HG03066 (cell line): ENCODE results near the gene ATXN7.

Experiments
- ATAC-seq: cut with Tn5 transposase; IDR thresholded peaks from one replicate; pipeline ENCODE4 v1.9.1; 2021; ENCODE audit warnings: low read depth; ENCODE audit not compliant: unreplicated experiment

ATXN7 gene

DNA sequence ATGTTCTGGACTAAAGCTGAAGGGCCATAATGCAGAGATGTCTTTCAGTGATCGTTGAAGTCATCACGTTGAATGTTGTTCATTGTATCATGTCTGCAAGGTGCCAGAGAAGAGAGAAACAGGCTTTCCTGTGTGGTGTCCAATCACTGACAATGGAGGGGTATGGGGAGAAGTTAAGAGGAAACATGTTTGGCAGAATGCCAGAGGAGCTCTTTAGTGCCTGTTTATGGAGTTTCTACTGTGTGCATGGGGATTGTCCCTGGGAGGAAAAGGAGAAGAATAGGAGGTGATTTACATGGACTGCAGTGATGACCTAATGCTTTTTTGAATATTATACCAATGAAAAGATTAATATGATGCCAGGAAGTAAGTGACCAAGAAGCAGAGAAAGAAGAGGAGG lies 36.8 kb downstream of the ATXN7 start:
- ATAC-seq: no peak

DNA sequence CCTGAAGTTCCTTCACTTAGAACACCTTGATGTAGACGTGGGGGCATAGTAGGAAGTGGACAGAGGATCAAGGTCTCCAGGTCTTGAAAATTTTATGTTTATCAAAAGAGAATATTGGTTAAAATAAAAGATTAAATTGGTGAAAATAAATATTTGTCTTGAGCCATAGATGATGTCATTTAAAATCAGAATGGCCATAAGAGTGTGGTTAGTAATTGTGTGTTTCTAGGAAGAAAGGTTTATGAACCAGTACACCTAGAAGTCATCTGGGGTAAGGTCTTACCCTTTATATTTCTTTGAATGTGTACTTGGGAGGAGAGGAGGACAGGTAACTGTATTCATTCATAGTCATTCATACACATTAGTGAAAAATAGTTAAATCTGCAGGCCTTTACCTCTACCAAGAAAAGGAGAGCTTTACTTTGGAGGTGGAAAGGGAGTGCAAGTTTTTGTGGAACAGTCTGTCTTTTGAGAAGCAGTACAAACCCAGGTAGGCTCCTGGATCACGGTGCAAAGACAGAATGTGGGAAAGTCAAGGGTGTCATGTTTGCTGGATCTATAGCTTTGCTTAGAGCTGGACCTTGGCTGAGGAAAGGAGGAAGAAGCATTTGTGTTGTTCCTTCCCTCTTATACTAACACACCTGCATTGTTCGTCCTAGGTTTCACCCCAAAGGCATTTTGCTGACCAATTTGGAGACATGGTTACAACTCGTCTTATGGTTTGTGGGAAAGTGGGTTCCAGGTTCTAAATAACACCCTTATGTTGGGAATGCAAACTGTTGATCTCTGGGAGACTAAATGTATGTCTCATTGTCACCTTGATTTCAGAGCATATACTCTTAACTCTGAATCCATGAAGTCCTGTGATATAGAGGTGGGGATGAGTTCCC lies 42.3 kb downstream of the ATXN7 start:
- ATAC-seq: no peak

DNA sequence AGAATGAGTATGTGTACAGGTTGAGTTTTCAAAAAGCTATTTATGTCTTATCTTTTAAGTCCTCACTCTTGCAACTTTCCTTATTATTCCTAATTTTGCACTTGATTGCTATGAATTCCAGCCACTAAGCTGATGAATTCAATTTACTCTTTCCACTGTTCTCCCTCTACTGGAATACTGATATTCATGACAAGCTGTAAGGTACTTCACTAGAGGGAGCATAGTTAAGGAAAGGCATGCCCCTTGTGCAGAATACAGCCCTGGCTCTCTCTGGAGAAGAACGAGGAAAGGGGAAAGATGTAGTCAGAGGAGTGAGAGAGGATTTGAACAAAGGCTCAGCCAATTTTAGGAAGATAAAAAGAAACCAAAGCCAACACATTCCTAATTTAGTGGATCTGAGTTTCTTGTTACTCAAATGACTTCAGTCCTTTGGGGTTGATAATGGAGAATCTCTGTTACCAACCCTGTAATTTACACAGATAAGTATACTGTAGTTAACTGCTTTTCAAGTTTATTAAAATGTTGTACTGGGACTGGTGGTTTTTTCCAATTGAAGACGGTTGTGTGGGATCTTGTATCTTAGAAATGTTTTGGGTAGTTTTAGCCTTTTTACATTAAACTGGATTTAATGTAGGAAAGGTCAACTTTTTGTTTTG lies 44.5 kb downstream of the ATXN7 start:
- ATAC-seq: no peak

DNA sequence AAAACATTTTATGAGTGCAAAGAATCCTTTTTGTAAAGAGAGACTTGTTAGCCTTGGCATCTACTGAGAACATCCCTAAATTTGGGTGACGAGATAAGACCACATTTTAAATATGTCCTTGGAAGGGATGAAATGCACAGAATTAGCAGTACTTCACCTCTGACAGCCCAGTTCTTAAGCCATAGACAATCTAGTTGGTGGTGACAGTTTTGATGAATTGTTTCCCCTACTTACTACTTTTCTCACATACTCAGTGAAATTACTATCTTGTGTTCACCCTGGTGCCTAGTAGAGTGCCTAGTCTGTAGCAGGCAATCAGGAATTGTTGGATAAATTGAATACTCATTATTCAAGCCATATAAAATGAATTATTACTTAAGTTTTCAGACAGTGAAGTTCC lies 45.1 kb downstream of the ATXN7 start:
- no peak for ATAC-seq

DNA sequence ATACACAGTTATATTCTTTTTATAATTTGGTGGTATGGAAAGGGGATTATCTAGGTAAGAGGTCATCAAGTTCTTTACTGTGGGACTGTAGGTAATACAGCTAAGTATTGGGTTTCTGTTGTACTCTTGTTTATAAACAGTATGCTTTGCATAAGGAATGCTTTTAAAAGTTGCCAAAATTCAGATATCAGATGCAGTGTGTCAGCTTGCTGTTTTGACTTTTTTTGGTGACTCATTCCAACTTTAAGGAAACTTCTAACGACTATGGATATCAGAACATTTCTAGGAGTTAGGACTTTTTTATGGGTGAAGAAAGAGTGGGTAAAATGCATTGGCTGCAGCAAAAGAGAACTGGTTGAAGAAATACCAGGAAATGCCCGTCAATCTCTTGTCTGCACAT lies 45.8 kb downstream of the ATXN7 start:
- no peak for ATAC-seq

DNA sequence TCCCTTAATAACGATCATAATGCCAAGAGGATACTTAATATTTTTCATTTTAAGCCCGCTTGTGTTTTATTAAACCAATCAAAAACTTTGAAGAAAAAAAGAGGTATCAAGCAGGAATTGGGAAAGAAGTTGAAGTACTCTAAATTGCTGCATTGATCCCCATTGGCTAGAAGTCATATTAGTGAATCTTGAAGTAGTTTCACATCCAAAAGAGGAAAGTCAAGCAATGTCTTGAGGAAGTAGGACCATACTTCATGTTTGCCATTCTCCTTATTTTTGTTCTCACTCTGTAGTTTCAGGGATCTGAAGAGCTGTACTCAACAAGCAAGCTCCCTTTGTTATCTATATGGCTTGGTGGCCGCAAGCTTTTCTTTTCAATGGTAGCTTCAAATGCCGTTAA lies 46.3 kb downstream of the ATXN7 start:
- ATAC-seq: no peak

DNA sequence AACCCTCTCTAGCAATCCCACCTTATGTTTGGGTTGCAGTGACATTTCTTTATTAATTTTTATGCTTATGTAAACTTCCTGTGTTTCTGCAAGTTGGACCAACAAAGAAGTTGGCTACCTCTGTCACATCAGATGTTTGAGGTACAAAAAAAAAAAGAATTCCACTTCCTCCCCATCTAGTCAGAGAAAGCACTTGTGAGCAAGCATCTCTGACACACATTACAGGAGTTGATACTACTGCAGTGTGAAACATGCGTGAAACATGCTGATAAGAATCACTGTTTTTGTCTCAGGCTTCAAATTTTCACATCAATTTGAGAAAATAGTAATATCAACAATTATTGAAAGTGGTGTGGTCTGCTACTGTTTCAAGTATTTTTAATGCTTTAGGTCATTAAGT lies 47.2 kb downstream of the ATXN7 start:
- no peak for ATAC-seq

DNA sequence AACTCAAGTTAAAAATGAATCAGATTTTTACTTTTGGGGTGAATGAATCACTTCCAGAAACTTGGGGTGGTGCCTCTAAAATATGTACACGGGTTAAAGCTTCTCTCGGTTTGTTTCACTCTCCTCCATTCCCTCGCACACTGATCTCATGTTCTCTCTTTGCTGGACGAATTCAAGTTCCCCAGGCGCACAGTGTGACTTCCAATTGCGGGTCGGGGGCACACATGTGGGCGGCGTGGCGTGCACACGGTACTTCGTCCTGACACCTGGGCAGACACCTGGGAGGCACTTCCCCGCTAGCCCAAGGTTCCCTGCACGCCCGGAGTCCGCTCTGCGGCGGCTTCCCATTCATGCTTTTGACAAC lies 47.8 kb downstream of the ATXN7 start:
- peak; percentile 22 for ATAC-seq

DNA sequence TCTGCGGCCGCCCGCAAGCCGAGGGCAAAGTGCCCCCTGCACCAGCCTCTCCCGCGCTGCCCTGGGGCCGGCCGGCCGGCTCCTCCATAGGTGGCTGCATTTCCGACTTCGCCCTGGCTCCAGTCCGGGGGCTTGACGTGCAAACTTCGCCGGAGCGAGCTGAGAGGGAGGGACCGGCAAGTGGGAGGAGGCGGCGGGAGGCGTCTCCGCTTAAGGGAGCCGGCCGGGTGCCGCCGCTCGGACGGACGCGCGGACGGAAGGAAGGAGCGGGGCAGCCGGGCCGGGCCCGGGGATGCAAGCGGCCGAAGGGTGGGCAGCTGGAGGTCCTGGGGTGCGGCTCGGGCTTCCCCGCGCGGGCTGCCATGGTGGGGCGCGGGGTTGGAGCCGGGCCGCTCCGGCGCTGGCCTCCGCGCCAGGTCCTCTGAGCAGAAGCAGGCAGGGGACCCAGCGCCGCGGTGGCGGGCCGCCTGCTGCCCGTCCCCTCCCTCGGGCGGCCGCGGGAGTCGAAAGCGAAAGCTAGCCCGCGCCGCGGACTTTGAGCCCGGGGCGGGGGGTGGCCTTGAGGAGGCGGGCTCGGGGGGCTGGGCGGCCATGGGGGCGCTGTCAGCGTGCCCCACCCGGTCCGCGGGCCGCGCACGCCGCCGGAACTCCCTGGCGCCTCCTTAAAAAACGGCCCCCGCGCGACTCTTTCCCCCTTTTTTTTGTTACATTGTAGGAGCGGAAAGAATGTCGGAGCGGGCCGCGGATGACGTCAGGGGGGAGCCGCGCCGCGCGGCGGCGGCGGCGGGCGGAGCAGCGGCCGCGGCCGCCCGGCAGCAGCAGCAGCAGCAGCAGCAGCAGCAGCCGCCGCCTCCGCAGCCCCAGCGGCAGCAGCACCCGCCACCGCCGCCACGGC lies 48.5 kb downstream of the ATXN7 start, which contains the start of gene SCAANT1:
SCAANT1 (minus strand) TSS at position 511 of the 895 bp plus-strand sequence.
- peak; percentile 73 for ATAC-seq

DNA sequence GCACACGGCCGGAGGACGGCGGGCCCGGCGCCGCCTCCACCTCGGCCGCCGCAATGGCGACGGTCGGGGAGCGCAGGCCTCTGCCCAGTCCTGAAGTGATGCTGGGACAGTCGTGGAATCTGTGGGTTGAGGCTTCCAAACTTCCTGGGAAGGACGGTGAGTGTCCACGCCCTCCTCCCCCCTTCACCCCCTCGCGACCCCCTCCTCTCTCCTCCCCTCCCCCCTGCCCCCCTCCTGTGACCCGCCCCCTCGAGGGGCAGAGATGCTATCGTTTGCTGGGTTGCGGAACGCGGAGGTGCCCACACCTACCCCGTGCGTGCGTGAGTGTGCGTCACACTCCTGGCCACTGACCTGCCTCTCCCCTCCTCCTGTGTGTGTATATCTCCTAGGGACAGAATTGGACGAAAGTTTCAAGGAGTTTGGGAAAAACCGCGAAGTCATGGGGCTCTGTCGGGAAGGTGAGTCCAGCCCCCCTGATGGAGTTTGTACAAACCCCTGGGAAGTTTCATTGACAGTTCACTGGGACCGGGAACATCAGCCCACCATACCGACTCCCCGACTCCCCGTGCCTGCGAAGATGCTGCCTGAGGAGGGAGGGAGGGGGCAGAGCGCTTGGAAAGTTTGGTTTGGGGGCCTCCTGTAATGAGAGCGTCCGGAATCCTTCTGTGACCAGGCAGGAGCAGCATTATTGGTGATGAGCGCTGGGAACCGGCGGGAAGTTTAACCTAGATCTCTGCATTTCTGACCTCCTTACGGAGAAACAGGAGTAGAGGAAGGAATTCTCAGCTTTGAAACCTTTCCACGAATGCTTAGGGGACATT lies 49.3 kb downstream of the ATXN7 start:
- ATAC-seq: peak; percentile 13

DNA sequence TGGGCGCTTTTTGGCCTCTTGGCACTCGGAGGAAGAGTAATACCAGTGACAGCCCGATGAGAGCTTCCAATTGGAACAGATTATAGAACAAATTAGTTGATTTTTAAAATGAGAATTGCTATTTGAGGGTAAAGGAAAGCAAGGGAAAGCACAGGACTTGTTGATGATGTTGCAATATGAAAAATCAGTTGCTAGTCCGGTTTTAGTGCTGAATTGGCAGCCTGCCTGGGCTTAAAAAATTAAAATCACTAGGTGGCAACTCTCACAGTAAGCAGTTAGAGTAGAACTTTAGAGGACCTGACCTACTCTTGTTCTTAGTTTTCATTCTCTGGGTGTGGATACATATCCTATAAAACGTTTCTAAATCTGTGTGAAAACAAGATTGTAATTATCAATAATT lies 50.6 kb downstream of the ATXN7 start:
- no peak for ATAC-seq

DNA sequence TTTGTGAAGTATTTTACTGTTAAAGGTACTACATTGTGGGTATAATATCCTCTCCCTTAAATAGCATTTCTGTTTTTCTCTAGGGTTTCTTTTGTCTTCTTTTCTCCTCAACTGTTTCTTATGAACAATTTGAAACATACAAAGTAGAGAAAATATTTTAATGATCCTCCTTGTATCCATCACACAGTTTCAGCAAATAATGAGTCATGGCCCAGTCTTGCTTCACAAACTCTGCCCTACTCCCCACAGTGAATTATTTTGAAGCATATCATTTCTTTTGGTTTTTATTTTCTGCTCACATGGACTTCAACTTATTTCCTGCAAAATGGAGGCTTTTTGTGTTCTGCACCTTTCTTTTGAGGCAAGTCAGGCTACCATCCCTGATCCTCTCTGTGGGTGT lies 54.7 kb downstream of the ATXN7 start:
- no peak for ATAC-seq

DNA sequence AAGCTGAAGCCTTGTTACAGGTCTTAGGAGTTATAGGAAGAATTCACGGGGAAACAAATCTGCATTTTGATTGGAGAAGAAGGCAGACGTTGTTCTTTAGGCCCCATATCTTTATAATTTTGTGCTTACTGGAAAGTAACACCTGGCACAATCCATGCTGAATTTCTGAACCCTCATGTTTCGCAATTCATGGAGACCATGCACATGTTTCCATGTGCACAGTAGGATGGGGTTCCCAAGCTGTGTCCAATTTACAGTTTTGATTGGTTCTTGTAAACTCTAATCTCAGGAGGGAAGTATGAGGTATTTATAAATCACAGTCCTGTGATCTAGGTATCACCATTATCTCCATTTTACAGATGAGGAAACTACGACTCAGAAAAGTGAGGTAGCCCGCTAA lies 56.3 kb downstream of the ATXN7 start:
- no peak for ATAC-seq

DNA sequence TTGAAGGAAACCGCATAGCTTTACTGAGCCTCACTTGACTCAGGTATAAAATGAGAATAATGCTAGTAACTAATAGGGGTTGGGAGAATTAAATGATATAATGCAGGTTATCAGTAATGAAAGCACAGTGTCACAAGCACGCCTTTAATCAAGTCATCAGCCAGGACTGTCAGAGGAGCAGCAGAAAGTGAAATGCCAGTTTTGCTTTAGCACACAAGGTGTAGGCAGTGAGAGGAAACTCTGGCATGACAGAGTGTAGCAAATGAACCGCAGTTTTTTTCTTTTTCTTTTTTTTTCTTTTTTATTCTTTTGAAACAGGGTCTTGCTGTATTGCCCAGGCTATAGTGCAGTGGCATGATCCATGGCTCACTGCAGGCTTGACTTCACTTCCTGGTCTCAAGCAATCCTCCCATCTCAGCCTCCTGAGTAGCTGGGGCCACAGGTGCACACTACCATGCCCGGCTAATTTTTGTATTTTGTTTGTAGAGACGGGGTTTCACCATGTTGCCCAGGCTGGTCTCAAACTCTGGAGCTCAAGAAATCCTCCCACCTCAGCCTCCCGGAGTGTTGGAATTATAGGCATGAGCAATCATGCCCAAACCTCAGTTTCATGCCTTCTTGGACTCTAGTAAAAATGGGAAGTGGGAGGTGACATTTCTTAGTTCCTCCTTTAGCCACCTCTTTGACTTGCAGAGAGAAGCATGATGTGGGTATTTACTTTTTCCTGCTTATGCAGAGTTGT lies 58.2 kb downstream of the ATXN7 start:
- ATAC-seq: peak; percentile 85

DNA sequence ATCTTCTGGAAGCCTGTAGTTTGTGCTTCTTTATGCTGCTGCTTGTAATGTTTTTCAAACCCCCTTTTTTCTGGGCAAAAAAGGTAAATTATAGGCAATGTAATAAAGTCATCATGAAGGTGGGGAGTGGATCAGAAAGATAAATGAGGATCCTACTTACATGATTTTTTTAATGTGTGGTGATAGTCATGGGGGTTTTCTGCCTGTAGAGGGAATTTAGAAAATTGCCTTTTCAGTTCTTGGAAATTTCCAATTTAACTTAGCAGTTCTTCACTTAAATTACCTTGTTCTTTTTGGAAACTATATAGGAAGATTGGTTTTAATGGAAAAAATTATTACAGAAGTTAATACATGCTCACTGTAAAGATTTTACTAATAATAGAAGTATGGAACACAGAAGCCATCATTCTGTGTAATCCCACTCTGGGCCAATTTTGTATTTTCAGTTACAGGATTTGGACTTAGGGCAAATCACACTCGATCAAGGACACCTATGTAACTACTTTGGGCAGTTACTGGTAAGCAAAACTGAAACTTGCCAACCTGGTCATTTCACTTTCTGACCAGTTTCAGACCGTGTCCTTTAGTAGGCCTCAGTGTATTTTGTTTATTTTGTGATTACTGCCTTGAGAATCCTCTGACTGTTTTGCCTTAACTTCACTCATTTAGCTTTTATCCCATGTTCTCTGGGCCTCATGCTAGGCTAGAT lies 59.0 kb downstream of the ATXN7 start:
- no peak for ATAC-seq

DNA sequence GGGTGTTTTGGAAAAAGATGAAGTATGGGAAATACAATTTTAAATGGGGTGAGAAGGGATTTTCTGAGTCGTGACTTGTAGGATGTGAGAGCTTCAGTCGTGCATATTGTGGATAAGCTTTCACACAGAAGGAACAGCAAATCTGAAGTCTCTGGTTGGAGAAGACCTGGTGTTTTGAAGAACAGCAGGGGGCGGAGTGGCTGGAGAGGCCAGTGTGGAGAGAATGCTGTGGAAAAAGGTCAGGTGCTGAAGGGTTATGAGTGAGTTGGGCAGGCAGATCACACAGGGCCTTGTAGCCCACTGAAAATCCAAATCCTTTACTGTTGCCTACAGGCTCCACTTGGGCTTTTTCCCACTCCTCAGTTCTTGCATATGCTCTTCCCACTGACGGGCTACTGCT lies 62.6 kb downstream of the ATXN7 start:
- no peak for ATAC-seq

DNA sequence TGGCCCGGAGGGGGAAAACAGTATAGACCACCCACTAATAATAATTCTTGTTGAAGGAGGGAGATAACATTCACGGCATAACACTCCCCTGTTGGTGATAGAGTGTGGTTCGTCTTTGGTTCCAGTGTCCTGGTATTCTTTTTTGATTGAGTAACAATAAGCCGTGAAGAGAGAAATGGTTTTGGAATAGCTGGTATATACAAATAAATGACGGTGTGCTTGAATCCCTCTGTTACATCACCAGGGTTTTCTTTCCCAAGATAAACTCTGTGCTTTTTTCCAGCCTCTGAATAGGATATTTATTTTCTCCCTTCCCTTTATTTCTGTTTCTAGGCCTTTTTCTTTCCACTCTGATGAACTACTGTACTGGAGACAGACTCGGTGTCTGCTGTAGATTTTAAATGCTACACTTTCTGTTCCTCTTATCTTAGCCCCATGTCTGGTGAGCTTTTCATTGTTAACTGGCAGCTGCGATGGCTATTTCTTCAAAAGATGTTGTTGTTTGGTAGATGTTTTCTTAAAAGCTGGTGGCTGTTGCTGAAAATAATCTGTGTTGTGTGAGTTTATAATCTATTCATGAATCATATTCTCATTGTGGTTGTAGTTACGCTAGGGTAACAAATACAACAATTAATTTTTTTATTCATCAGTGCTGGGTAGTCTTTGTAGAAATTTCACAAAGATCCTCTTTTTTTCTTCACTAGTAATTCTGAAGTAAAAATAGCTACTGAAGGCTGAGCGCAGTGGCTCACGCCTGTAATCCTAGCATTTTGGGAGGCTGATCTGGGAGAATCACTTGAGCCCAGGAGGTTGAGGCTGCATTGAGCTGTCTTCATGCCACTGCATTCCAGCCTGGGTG lies 64.0 kb downstream of the ATXN7 start:
- ATAC-seq: peak; percentile 87

DNA sequence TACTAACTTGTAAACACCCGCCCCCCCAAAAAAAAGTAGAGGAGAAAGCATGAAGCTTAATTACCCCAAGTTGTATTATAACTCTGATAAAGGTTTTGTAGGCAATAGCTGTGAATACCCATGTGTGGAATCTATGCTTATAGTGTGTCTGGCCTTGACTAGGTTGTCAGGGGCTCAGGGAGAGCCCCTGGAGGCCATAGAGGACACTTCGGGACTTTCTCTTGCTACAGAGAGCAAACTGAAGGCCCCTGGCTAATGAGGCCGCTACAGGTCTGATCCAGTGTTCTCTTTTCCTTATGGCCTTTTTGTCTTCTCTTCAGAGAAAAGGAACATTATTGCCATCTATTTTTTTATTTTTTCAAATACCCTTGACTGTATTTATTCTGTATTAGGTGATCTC lies 67.6 kb downstream of the ATXN7 start:
- ATAC-seq: no peak
